Activated T-cell treated with anti-CD3 and anti-CD28 coated beads, Interleukin-2, amount 50 U/mL, for 48 hours (primary cell): ENCODE measurements around the gene PPIA.
A peak's percentile ranks its signal among the peaks of the same experiment; 100 is the strongest.

Experiments
- DNase-seq, 2 experiments: peaks; one replicate each; pipeline ENCODE4 v3.0.0-alpha.2; 2020

PPIA gene

DNA sequence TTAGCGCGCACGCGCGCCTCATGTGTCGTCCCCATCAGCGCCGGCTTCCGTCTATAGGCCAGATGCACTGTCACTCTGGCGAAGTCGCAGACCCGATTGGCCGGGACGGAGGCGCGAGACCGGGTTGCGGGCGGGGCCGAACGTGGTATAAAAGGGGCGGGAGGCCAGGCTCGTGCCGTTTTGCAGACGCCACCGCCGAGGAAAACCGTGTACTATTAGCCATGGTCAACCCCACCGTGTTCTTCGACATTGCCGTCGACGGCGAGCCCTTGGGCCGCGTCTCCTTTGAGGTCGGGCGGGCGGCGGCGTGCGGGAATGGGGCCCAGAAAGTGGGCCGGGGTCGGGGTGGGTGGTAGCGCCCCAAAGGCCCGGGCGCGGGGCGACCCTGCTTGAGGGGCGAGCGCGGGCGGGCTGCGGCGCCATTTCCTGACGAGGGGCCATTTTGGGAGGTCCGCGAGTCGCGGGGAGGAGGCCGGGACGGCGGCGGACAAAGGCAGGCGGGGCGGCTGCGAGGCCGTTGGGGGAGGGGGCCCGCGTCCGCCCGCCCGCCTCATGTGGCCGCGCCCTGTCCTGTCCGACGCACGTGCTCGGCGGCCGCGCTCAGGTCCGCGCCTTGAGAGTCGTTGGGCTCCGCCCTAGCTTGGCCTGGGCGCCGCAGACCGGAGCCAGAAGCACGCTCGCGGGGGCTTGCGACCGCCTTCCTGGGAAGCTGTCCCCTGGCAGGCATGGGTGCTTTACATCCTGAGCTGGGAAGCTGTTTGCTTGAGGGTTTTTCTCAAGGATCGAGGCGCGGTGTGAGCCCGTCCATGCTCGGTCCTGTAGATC is at the start of gene PPIA:
TSS of gene PPIA (plus strand) at position 178 of the 825 bp plus-strand sequence. CDS start at position 222, 44 bp downstream.
- peak; percentile 99 for DNase-seq

- DNase-seq, result peak; percentile 93 to 94
These were observed 48.2 kb upstream of the PPIA start, which contains the start of gene ZMIZ2 for GRCh38 chr7:44748045-44748947. Gene ZMIZ2, plus strand, starts transcription at chr7:44748847. Its CDS starts 7,403 bp downstream, at chr7:44756250.

DNA sequence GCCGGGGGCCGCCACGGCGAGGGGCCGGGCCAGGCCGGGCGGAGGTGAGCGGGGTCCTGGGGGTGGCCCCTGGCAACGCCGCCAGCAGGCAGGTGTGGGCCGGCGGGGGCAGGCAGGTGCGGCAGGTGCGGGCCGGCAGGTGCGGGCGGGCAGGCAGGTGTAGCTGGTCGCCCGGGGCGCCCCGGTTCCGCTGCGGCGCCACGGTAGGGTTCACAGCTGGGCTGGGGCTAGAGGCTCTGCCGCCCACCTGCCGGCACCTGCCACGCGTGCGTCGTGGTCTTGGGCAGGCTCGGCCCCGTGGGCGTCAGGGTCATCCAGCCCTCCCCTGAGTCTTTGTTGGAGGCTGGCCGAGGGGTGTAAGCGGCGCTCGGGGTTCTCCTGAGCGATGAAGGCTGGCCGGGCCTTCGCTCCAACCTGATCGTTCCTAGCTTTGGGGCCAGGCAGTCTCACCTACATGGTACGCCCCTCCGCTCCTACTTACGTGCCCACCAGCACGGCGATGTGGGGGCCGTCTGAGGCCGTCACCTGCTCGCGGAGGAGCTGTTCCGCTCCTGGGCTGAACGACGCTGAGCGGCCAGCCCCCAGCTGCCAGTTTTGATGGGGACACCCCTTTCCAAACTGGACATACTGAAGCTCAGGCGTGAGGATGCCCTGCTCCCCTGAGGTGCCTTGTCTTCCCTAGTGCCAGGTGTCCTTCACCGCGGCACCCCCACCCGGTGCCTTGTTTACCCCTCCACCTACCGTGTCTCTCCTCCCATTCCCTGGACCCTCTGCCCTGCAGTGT is 47.3 kb upstream of the PPIA start:
- peak; percentile 35 to 47 for DNase-seq

- no peak for DNase-seq
These were observed 46.5 kb upstream of the PPIA start for GRCh38 chr7:44749992-44750391.

DNA sequence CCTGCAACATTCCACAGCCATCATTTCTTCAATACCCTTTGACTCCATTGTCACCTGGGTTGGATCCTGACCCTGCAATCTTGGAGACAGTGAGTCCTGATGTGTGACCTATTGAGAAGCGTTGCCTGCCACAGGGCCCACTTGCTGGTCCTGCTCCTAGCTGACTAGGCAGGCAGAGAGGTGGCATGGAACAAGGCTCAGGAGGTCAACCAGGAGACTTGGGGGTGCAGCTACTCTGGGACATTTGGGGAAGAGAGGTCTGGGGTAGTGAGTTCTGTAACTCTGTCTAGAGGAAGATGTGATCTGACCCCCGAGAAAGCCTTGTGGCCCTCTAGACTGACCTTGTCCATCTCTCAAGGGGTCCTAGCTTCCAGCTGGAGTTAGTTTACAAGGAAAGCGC is 46.1 kb upstream of the PPIA start:
- no peak for DNase-seq

DNA sequence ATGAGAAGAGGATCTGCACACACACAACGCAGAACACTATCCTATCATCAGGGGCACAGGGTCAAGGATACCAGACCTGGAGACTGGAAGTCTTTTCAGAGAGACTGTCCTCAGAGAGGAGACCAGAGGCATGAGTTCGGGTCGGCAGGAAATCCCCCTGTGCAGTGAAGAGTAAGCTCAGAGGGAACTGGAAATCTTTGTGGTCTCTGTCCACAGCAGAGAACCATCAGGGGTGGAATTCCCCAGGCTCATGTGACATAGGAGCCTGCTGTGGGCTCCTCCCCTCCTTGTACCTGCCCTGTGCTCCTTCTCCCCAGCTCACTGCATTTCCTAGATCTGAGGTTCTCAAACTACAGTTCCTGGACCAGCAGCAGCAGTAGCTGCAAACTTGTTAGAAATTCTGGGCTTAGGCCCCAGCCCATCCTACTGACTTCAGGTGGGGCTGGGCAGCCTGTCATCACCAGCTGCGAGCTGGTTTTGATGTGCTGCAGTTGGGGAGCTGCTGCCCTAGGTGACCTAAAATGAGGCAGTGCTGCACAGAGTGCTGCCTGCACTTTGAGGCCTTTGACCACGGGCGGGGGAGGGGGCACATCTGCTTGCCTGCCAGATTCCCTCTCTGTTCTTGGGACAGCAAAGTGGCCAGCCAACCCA is 45.4 kb upstream of the PPIA start:
- peak; percentile 49 to 57 for DNase-seq

- DNase-seq, result no peak
These were observed 43.7 kb upstream of the PPIA start for GRCh38 chr7:44752822-44753221.

GRCh38 chr7:44754802-44755697 is 41.4 kb upstream of the PPIA start:
- no peak for DNase-seq

DNA sequence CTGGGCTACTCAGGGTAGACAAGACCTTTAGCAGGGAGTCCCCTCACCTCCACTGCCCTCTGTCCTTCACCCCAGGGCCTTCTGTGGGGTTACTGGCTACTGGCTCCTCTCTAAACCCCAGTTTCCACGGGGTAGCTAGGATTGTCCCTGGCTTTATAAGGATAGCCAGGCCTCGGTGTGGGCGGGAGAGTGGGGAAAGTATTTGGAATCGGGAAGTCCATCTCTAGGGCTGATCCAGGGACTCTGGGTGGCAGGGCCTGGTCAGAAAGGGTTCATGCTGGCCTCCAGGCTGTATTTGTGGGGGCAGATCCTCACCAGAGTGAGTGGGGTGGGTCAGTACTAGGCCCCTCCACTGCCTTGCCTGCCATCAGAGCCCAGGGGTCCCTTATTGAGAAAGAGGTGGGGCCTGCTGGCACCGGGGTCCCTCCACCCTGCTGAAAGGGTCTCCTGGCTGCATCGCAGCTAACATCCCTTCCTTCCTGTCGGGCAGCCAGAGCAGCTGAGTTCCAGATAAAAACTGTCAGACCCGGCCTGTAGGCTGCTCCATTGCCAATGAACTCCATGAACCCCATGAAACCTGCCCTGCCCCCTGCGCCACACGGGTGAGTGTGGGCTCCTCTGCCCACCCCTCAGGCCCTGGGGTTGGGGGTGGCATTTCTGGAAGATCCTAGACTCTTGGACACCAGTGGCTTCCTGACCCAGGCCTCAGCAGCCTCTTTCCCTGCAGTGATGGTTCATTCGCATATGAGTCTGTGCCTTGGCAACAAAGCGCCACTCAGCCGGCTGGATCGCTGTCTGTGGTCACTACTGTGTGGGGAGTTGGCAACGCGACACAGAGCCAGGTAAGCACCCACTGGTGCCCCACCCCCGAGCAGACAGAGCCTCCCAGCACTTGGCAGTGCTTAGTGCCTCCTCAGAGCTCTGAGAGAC is 40.5 kb upstream of the PPIA start:
- DNase-seq, result no peak

DNA sequence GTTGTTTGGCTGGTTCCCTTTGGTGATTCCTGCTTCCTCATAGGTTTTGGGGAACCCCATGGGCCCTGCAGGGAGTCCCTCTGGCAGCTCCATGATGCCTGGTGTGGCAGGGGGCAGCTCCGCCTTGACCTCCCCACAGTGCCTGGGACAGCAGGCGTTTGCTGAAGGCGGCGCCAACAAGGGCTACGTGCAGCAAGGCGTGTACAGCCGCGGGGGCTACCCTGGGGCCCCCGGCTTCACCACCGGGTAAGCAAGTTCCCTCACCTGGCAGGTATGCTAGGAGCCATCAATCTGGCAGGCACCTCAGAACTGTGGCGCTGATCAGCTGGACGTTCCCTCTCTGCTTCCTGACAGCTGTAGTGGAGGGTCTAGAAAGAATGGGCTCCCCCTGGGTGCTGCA is 39.6 kb upstream of the PPIA start:
- DNase-seq, result no peak

- no peak for DNase-seq
These were observed 39.2 kb upstream of the PPIA start for GRCh38 chr7:44757311-44757710.

- DNase-seq, result no peak
These were observed 38.7 kb upstream of the PPIA start for GRCh38 chr7:44757739-44758138.

DNA sequence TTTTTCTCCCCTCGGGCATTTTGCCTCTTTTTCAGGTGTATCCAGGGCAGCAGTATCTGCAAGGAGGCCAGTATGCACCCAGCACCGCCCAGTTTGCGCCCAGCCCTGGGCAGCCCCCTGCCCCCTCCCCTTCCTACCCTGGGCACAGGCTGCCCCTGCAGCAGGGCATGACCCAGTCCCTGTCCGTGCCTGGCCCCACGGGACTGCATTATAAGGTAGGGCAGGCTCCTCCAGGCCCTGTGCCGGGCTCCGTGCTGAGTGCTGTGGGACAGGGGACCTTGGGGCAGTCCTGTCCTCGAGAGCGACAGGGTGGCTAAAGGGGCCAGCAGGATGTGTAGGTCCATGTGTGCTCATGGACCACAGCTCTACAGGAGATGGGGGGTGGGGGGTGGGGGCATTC is 37.2 kb upstream of the PPIA start:
- DNase-seq, result no peak

- no peak for DNase-seq
These were observed 36.4 kb upstream of the PPIA start for GRCh38 chr7:44760034-44760580.

- DNase-seq, result no peak
These were observed 35.0 kb upstream of the PPIA start for GRCh38 chr7:44761207-44762161.

- DNase-seq, result no peak
These were observed 34.2 kb upstream of the PPIA start for GRCh38 chr7:44762300-44762699.

DNA sequence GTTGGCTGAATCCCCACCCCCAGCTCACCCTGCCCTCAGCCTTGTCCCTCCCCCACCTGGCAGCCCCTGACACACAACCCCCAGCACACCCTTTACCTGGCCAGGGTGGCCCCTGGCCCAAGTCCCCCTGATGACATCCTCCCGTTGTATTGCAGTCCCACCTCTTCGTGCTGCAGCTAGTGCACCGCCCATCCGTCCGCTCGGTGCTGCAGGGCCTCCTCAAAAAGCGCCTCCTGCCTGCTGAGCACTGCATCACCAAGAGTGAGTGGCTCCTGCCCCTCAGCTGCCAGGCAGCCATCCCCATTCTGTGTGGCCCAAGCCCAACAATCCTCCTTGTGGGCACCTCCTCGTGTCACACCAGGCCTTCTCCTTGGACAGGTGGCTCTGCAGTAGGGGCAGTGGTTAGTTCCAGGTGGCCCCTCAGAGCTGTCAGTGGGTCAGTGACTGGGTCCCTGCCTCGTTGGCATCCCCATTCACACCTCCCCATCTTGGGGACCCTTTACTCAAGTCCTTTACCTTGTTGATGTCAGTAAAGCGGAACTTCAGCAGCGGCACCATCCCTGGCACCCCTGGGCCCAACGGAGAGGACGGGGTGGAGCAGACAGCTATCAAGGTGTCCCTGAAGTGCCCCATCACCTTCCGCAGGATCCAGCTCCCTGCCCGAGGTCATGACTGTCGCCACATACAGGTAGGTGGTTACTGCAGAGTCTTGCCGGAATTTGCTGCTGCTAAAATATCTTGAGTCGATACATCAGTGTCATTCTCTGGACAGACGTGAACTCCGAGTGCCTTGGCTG is 33.6 kb upstream of the PPIA start:
- no peak for DNase-seq

GRCh38 chr7:44764081-44764480 is 32.4 kb upstream of the PPIA start:
- DNase-seq, result no peak
